ENCODE results near the gene COQ6. TPM values are rescaled to one million over a fixed set of nuclear protein-coding genes. Genes with fewer than 3 reads are reported as not detected.

COQ6 gene
- total RNA-seq, 2 experiments from 2014 or later: 18.7 to 20.5 TPM

- TSS peak; percentile 33 for BruUV-seq (replicated peaks)
- intact Hi-C loops (cut with micrococcal nuclease; ENCODE audit: unreplicated experiment): no loop called here
- Histone ChIP-seq H3K4me3 (ENCODE audit: low read depth, low read length, poor library complexity, severe bottlenecking) (no peak overlapping the region), H4K20me1 (ENCODE audit: insufficient read depth, low read length) (no peaks in the 10 kb centered on the region), H3K27ac (ENCODE audit: low read depth, low read length, poor library complexity, severe bottlenecking) (no peak overlapping the region), H2AFZ (ENCODE audit: low read length) (no peak overlapping the region), H3K9me2 (ENCODE audit: insufficient read depth, low read length) (no peaks in the 10 kb centered on the region), H3K9me3 (ENCODE audit: low read length) (no peaks in the 10 kb centered on the region), H3K4me1 (ENCODE audit: insufficient read depth, low read length, poor library complexity, severe bottlenecking) (peaks cover 16% of the 10 kb centered on the region), H3K36me3 (ENCODE audit: insufficient read depth, low read length) (no peaks in the 10 kb centered on the region), H3K79me2 (ENCODE audit: insufficient read depth, low read depth, low read length) (no peaks in the 10 kb centered on the region), H3K4me2 (ENCODE audit: low read length) (no peak overlapping the region)
- no peak for TF ChIP-seq EZH2phosphoT487 (IDR thresholded peaks at IDR 0.05; ENCODE audit: borderline replicate concordance, low read depth, low read length)
- TF ChIP-seq, protein P1, sequence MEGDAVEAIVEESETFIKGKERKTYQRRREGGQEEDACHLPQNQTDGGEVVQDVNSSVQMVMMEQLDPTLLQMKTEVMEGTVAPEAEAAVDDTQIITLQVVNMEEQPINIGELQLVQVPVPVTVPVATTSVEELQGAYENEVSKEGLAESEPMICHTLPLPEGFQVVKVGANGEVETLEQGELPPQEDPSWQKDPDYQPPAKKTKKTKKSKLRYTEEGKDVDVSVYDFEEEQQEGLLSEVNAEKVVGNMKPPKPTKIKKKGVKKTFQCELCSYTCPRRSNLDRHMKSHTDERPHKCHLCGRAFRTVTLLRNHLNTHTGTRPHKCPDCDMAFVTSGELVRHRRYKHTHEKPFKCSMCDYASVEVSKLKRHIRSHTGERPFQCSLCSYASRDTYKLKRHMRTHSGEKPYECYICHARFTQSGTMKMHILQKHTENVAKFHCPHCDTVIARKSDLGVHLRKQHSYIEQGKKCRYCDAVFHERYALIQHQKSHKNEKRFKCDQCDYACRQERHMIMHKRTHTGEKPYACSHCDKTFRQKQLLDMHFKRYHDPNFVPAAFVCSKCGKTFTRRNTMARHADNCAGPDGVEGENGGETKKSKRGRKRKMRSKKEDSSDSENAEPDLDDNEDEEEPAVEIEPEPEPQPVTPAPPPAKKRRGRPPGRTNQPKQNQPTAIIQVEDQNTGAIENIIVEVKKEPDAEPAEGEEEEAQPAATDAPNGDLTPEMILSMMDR (conservative IDR thresholded peaks at IDR 0.05; ENCODE audit: low read length): no peak
- DNase-seq (ENCODE audit: low spot score): no peak
- ChIA-PET CTCF (ENCODE audit: unreplicated experiment) (no interaction called here), POLR2A (interaction anchor here (0.6 kb wide), 2 partner anchors 18 to 893 kb away, joined by 3 to 4 read pairs; no protein-coding TSS in a partner anchor)
Measured at GRCh38 chr14:73995977-73996378, 45.9 kb downstream of the COQ6 start.

DNA sequence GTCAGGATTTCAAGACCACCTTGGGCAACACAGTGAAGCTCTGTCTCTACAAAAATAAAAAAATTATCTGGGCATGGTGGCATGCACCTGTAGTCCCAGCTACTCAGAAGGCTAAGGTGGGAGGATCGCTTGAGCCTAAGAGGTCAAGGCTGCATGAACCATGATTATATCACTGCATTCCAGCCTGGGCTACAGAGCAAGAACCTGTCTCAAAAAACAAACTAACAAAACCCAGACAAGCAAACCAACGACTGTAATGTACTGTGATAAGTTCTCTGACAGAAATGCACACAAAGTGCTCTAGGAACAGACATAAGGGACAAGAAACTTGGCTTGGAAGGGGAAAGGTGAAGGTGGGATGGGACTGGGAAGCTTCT lies 46.6 kb downstream of the COQ6 start:
- intact Hi-C loops (cut with micrococcal nuclease; ENCODE audit: unreplicated experiment): no loop called here
- Histone ChIP-seq H3K9me3 (ENCODE audit: low read length) (no peaks in the 10 kb centered on the region), H3K9me2 (ENCODE audit: insufficient read depth, low read length) (no peaks in the 10 kb centered on the region), H3K4me2 (ENCODE audit: low read length) (no peak overlapping the region), H3K79me2 (ENCODE audit: insufficient read depth, low read depth, low read length) (no peaks in the 10 kb centered on the region), H4K20me1 (ENCODE audit: insufficient read depth, low read length) (no peaks in the 10 kb centered on the region), H3K4me1 (ENCODE audit: insufficient read depth, low read length, poor library complexity, severe bottlenecking) (peaks cover 16% of the 10 kb centered on the region), H3K36me3 (ENCODE audit: insufficient read depth, low read length) (no peaks in the 10 kb centered on the region), H3K4me3 (ENCODE audit: low read depth, low read length, poor library complexity, severe bottlenecking) (no peak overlapping the region), H2AFZ (ENCODE audit: low read length) (no peak overlapping the region), H3K27ac (ENCODE audit: low read depth, low read length, poor library complexity, severe bottlenecking) (no peak overlapping the region)
- no TSS peak for BruUV-seq (replicated peaks)
- ChIA-PET CTCF (ENCODE audit: unreplicated experiment) (no interaction called here), POLR2A (no interaction called here)
- TF ChIP-seq, protein P1 (conservative IDR thresholded peaks at IDR 0.05; ENCODE audit: low read length): no peak
- no peak for TF ChIP-seq EZH2phosphoT487 (IDR thresholded peaks at IDR 0.05; ENCODE audit: borderline replicate concordance, low read depth, low read length)
- DNase-seq (ENCODE audit: low spot score): no peak

GRCh38 chr14:73997108-73997943 lies 47.2 kb downstream of the COQ6 start:
- H3K27ac ChIP-seq (ENCODE audit: low read depth, low read length, poor library complexity, severe bottlenecking): no peak overlapping the region
- intact Hi-C loops (cut with micrococcal nuclease; ENCODE audit: unreplicated experiment): no loop called here
- peaks cover 16% of the 10 kb centered on the region for H3K4me1 ChIP-seq (ENCODE audit: insufficient read depth, low read length, poor library complexity, severe bottlenecking)
- CTCF ChIA-PET (ENCODE audit: unreplicated experiment): no interaction called here
- no peaks in the 10 kb centered on the region for H3K9me3 ChIP-seq (ENCODE audit: low read length)
- H3K79me2 ChIP-seq (ENCODE audit: insufficient read depth, low read depth, low read length): no peaks in the 10 kb centered on the region
- POLR2A ChIA-PET: no interaction called here
- H3K4me3 ChIP-seq (ENCODE audit: low read depth, low read length, poor library complexity, severe bottlenecking): no peak overlapping the region
- no peak overlapping the region for H2AFZ ChIP-seq (ENCODE audit: low read length)
- no peaks in the 10 kb centered on the region for H3K36me3 ChIP-seq (ENCODE audit: insufficient read depth, low read length)
- no peaks in the 10 kb centered on the region for H3K9me2 ChIP-seq (ENCODE audit: insufficient read depth, low read length)
- no peak for TF ChIP-seq EZH2phosphoT487 (IDR thresholded peaks at IDR 0.05; ENCODE audit: borderline replicate concordance, low read depth, low read length)
- TF ChIP-seq, protein P1 (conservative IDR thresholded peaks at IDR 0.05; ENCODE audit: low read length): no peak
- H4K20me1 ChIP-seq (ENCODE audit: insufficient read depth, low read length): no peaks in the 10 kb centered on the region
- no peak overlapping the region for H3K4me2 ChIP-seq (ENCODE audit: low read length)
- no peak for DNase-seq (ENCODE audit: low spot score)
- BruUV-seq (replicated peaks): no TSS peak
